Measurements from ENCODE around the gene RHBDF2. TPM values are rescaled to one million over a fixed set of nuclear protein-coding genes. Genes with fewer than 3 reads are reported as not detected.
A peak's percentile ranks its signal among the peaks of the same experiment; 100 is the strongest.

RHBDF2 gene
- total RNA-seq (23.8 TPM), polyA plus RNA-seq (1 to 10 TPM; 2.5 to 4.5 (median 3.5) TPM)

DNA sequence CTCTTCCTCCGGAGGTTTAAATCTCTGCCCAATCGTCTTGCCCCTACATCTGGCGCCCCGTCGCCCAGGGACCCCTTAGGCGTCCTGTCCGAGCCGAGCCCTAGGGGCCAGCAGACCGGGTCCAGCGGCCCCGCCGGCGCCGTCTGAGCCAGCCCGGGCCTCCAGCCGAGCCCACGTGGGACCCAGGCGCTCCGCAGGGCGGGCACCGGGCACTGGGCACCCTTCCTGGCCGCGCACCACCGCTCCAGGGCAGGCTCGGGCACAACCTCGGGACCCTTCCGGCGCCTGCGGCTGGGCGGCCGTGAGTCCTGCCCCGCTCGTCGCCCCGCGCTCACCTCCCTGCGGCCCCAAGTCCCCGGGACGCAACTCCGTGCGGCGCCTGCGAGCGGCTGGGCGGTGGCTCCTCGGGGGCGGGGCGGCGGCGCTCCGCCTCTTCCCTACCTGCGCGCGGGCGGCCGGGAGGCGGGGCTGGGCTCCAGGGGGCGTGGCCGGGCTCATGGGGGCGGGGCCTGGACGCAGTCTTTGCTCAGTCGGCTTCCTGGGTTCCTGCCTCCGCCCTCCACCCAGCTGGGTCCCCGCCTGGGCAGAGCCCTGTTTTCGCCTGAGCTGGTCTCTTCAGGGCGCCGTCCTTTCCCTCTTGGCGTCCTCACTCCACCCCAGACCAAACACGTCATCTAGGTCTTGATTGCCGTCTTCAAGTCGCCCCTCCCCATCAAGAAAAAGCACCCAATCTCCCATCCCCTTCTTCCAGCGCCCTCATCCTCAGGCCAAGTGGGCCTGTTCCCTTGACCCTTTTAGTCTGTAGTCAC is at the start of gene RHBDF2:
TSS of gene RHBDF2 (minus strand) at position 406 of the 809 bp plus-strand sequence. CDS start 19,899 bp downstream, outside the sequence.
- Mint-ChIP-seq H3K4me3 (peak within 1 kb of the TSS; percentile 72 to 95 (median 85)), H3K36me3 (no peaks in the 10 kb centered on the region), H3K9me3 (no peaks in the 10 kb centered on the region), H3K27ac (peak within 1 kb of the TSS; percentile 86 to 99 (median 97)), H3K27me3 (no peaks in the 10 kb centered on the region), H3K4me1 (peaks cover 0 to 42% (median 14%) of the 10 kb centered on the region in 4 donors)
- Histone ChIP-seq H3K36me3 (ENCODE audit: control insufficient read depth, insufficient read depth, low read length) (no peaks in the 10 kb centered on the region), H3K9me3 (ENCODE audit: control insufficient read depth in 2 of 2, low read length in 2 of 2) (no peaks in the 10 kb centered on the region), H3K4me3 (ENCODE audit: low read depth, low read length) (peak within 1 kb of the TSS; percentile 35), H3K27me3 (ENCODE audit: control insufficient read depth, insufficient read depth, low read length) (no peaks in the 10 kb centered on the region), H3K4me1 (ENCODE audit: control insufficient read depth, insufficient read depth, low read length, poor library complexity, severe bottlenecking) (peaks cover 27% of the 10 kb centered on the region), H3K27ac (ENCODE audit: insufficient read depth, low read length, poor library complexity, severe bottlenecking) (peak within 1 kb of the TSS; percentile 74)
- DNase-seq (peak; percentile 92 to 95 (median 92)), ATAC-seq (ENCODE audit: low read depth in 2 of 2) (peak; percentile 96)

DNA sequence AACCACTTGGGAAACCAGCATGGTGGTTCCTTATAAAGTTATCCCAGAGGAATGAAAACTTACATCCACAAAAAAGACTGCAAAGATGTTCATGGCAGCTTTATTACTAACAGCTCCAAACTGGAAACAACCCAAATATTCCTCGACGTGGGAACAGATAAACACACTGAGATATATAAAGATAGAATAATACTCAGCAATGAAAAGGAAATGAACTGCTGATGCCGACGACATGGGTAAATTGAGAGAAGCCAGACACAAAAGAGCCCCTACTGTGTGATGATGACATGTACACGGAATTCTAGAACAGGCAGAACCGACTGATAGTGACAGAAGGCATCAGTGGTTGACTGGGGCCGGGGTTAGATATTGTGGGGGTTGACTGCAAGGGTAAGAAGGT is 48.3 kb upstream of the RHBDF2 start:
- no peak overlapping the region for H3K27ac ChIP-seq (ENCODE audit: insufficient read depth, low read length, poor library complexity, severe bottlenecking)
- no peaks in the 10 kb centered on the region for H3K36me3 ChIP-seq (ENCODE audit: control insufficient read depth, insufficient read depth, low read length)
- H3K4me3 ChIP-seq (ENCODE audit: low read depth, low read length) = no peak overlapping the region
- no peaks in the 10 kb centered on the region for H3K36me3 Mint-ChIP-seq
- no peaks in the 10 kb centered on the region for H3K9me3 Mint-ChIP-seq
- peaks cover 0 to 5% (median under 1%) of the 10 kb centered on the region in 4 donors for H3K4me1 Mint-ChIP-seq
- no peaks in the 10 kb centered on the region for H3K9me3 ChIP-seq (ENCODE audit: control insufficient read depth in 2 of 2, low read length in 2 of 2)
- no peak overlapping the region for H3K4me3 Mint-ChIP-seq
- no peak for DNase-seq
- no peaks in the 10 kb centered on the region for H3K27me3 Mint-ChIP-seq
- H3K27ac Mint-ChIP-seq = no peak overlapping the region
- H3K4me1 ChIP-seq (ENCODE audit: control insufficient read depth, insufficient read depth, low read length, poor library complexity, severe bottlenecking) = no peaks in the 10 kb centered on the region
- ATAC-seq (ENCODE audit: low read depth in 2 of 2) = no peak
- H3K27me3 ChIP-seq (ENCODE audit: control insufficient read depth, insufficient read depth, low read length) = no peaks in the 10 kb centered on the region

DNA sequence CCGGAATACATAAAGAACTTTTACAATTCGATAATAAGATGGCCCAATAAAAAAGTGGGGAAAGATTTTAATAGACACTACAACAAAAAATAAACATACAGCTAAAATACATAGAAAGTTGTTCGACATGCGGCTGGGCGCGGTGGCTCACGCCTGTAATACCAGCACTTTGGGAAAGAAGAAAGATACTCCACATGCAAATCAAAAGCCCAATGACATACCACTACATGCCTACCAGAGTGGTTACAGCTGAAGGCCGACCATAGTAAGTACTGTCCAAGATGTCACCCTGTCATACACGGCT is 47.9 kb upstream of the RHBDF2 start:
- no peak overlapping the region for H3K27ac ChIP-seq (ENCODE audit: insufficient read depth, low read length, poor library complexity, severe bottlenecking)
- H3K4me3 ChIP-seq (ENCODE audit: low read depth, low read length) = no peak overlapping the region
- H3K36me3 ChIP-seq (ENCODE audit: control insufficient read depth, insufficient read depth, low read length) = no peaks in the 10 kb centered on the region
- Mint-ChIP-seq H3K9me3 (no peaks in the 10 kb centered on the region), H3K36me3 (no peaks in the 10 kb centered on the region), H3K4me3 (no peak overlapping the region), H3K4me1 (peaks cover 0 to 4% (median 0%) of the 10 kb centered on the region in 4 donors), H3K27me3 (peaks cover 3% of the 10 kb centered on the region), H3K27ac (no peak overlapping the region)
- no peaks in the 10 kb centered on the region for H3K9me3 ChIP-seq (ENCODE audit: control insufficient read depth in 2 of 2, low read length in 2 of 2)
- H3K4me1 ChIP-seq (ENCODE audit: control insufficient read depth, insufficient read depth, low read length, poor library complexity, severe bottlenecking) = no peaks in the 10 kb centered on the region
- DNase-seq = no peak
- no peaks in the 10 kb centered on the region for H3K27me3 ChIP-seq (ENCODE audit: control insufficient read depth, insufficient read depth, low read length)
- ATAC-seq (ENCODE audit: low read depth in 2 of 2) = no peak

DNA sequence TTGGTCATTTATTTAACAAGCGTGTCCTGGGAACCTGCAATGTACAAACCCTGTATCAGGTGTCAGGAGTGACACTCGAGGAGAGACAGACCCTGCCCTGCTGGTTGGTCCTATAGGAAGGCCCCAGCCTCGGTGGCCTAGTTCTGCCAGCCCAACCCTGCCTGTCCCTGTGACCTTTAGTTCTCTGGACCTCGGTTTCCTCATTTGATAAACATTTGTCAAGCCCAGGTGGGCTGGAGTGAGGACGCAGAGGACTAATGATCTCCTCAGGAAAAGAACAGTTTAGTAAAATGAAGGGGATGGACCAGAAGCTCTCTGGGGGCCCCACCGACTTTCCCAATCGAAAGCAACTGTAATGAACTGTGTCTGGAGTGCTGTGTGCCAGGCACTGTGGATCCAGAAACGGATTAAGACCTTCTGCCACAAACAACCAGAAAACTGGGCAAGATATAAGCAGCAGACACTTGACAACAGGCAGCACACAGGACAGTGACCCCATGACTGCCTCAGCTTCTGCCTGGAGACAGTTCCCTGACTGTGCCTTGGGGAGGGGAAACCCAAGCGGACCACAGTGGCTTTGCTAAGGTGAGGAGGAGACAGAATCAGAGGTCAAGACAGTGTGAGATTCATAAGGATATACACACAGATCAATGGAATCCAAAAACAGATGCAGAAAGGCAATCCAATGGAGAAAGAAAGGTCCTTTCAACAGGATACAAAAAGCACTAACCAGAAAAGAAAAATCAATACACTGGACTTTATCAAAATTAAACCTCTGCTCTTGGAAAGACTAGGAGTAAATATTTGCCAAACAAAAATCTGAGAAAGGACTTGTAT is 47.4 kb upstream of the RHBDF2 start:
- H3K4me3 ChIP-seq (ENCODE audit: low read depth, low read length) = no peak overlapping the region
- H3K9me3 ChIP-seq (ENCODE audit: control insufficient read depth in 2 of 2, low read length in 2 of 2) = no peaks in the 10 kb centered on the region
- ATAC-seq (ENCODE audit: low read depth in 2 of 2) (no peak), DNase-seq (no peak)
- H3K36me3 ChIP-seq (ENCODE audit: control insufficient read depth, insufficient read depth, low read length) = no peaks in the 10 kb centered on the region
- Mint-ChIP-seq H3K27ac (no peak overlapping the region), H3K4me3 (no peak overlapping the region), H3K27me3 (peaks cover 9% of the 10 kb centered on the region), H3K4me1 (peaks cover 0 to 4% (median 0%) of the 10 kb centered on the region in 4 donors), H3K36me3 (no peaks in the 10 kb centered on the region), H3K9me3 (no peaks in the 10 kb centered on the region)
- H3K27ac ChIP-seq (ENCODE audit: insufficient read depth, low read length, poor library complexity, severe bottlenecking) = no peak overlapping the region
- H3K27me3 ChIP-seq (ENCODE audit: control insufficient read depth, insufficient read depth, low read length) = no peaks in the 10 kb centered on the region
- H3K4me1 ChIP-seq (ENCODE audit: control insufficient read depth, insufficient read depth, low read length, poor library complexity, severe bottlenecking) = no peaks in the 10 kb centered on the region

DNA sequence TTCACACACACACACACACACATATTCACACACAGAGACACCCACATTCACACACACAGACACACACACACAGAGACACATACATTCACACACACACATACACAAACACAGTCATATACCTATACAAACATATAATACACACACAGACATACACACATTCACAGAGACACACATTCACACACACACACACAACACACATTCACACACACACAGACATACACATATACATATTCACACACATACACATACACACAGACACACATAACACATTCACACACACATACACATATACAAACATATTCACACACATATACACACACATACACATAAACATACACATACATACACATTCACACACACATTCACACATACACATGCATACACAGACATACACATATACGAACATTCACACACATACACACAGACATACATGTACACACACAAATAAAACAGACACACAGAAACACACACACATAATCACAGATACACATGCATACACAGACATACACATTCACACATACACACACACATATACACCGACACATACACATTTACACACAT is 46.5 kb upstream of the RHBDF2 start:
- Histone ChIP-seq H3K4me3 (ENCODE audit: low read depth, low read length) (no peak overlapping the region), H3K36me3 (ENCODE audit: control insufficient read depth, insufficient read depth, low read length) (no peaks in the 10 kb centered on the region), H3K27ac (ENCODE audit: insufficient read depth, low read length, poor library complexity, severe bottlenecking) (no peak overlapping the region), H3K4me1 (ENCODE audit: control insufficient read depth, insufficient read depth, low read length, poor library complexity, severe bottlenecking) (no peaks in the 10 kb centered on the region), H3K9me3 (ENCODE audit: control insufficient read depth in 2 of 2, low read length in 2 of 2) (no peaks in the 10 kb centered on the region), H3K27me3 (ENCODE audit: control insufficient read depth, insufficient read depth, low read length) (no peaks in the 10 kb centered on the region)
- H3K36me3 Mint-ChIP-seq = no peaks in the 10 kb centered on the region
- DNase-seq (no peak), ATAC-seq (ENCODE audit: low read depth in 2 of 2) (no peak)
- H3K27ac Mint-ChIP-seq = no peak overlapping the region
- peaks cover 0 to 4% (median 0%) of the 10 kb centered on the region in 4 donors for H3K4me1 Mint-ChIP-seq
- no peak overlapping the region for H3K4me3 Mint-ChIP-seq
- H3K27me3 Mint-ChIP-seq = peaks cover 13% of the 10 kb centered on the region
- no peaks in the 10 kb centered on the region for H3K9me3 Mint-ChIP-seq

DNA sequence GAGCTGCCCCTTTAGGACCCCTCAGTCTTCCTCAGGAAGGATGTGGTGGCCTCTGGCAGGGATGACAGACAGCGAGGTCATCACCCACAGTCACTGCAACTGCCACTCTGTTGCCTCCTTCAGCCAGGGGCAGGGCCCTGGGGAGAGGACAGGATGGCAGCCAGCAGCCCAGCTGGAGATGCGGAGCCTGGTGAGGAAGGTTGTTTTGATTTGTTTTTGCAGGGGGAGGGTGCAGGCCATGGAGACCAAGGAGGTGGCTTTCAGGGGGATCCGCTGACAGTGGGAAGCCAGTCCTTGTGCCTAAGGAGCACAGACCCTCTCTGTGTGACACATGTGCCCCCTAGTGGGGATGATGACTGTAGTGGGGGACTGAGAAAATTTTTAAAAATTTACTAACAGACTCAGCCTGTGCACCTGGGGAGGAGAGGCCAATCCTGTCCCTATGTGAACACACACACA is 46.0 kb upstream of the RHBDF2 start:
- Mint-ChIP-seq H3K27ac (no peak overlapping the region), H3K27me3 (peaks cover 18% of the 10 kb centered on the region), H3K4me3 (no peak overlapping the region), H3K4me1 (peaks cover 0 to 4% (median 0%) of the 10 kb centered on the region in 4 donors), H3K9me3 (no peaks in the 10 kb centered on the region), H3K36me3 (no peaks in the 10 kb centered on the region)
- DNase-seq = peak; percentile 27 to 64 (median 58)
- no peaks in the 10 kb centered on the region for H3K36me3 ChIP-seq (ENCODE audit: control insufficient read depth, insufficient read depth, low read length)
- H3K4me1 ChIP-seq (ENCODE audit: control insufficient read depth, insufficient read depth, low read length, poor library complexity, severe bottlenecking) = no peaks in the 10 kb centered on the region
- H3K4me3 ChIP-seq (ENCODE audit: low read depth, low read length) = no peak overlapping the region
- H3K27ac ChIP-seq (ENCODE audit: insufficient read depth, low read length, poor library complexity, severe bottlenecking) = no peak overlapping the region
- no peaks in the 10 kb centered on the region for H3K9me3 ChIP-seq (ENCODE audit: control insufficient read depth in 2 of 2, low read length in 2 of 2)
- H3K27me3 ChIP-seq (ENCODE audit: control insufficient read depth, insufficient read depth, low read length) = no peaks in the 10 kb centered on the region
- peak; percentile 59 to 68 for ATAC-seq (ENCODE audit: low read depth in 2 of 2)

DNA sequence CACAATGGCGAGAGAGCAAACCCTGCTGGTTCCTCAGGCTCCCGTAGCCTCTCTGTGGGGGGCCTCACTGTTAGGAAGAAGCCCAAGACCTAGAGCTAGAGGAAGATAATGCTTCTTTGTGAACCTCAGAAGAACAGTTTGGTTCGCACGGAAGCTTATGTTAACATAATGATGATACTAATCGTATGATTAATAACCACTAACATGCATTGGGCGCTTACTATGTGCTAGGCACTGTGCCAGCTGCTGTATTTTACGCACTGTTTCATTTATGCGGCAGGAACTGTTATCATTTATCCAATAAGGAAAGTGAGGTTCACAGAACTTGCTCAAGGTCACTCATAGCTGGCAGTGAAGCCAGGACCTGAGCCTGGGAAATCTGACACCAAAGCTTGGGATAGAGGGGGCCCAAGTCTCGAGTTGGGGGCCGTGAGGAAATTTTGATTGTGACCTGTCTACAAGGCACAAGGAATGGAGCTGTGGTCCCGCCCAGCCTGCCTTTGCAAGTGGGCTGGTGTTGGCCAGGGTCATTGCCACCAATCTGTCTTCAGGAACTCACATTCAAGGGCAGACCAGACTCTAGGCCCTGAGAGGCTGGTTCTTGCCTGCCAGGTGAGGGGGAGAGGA is 45.4 kb upstream of the RHBDF2 start:
- Mint-ChIP-seq H3K9me3 (no peaks in the 10 kb centered on the region), H3K27me3 (peaks cover 24% of the 10 kb centered on the region), H3K36me3 (no peaks in the 10 kb centered on the region), H3K4me1 (peaks cover 0 to 4% (median 0%) of the 10 kb centered on the region in 4 donors), H3K27ac (peak overlapping the region in 1 of 3 donors; percentile 20), H3K4me3 (no peak overlapping the region)
- no peak for DNase-seq
- H3K4me3 ChIP-seq (ENCODE audit: low read depth, low read length) = no peak overlapping the region
- no peaks in the 10 kb centered on the region for H3K36me3 ChIP-seq (ENCODE audit: control insufficient read depth, insufficient read depth, low read length)
- H3K27ac ChIP-seq (ENCODE audit: insufficient read depth, low read length, poor library complexity, severe bottlenecking) = no peak overlapping the region
- H3K9me3 ChIP-seq (ENCODE audit: control insufficient read depth in 2 of 2, low read length in 2 of 2) = no peaks in the 10 kb centered on the region
- no peak for ATAC-seq (ENCODE audit: low read depth in 2 of 2)
- H3K4me1 ChIP-seq (ENCODE audit: control insufficient read depth, insufficient read depth, low read length, poor library complexity, severe bottlenecking) = no peaks in the 10 kb centered on the region
- no peaks in the 10 kb centered on the region for H3K27me3 ChIP-seq (ENCODE audit: control insufficient read depth, insufficient read depth, low read length)

Measured in CD4-positive, CD25-positive, alpha-beta regulatory T cell (primary cell).